Measurements from ENCODE around the gene TENM3.

The TENM3 gene

DNA sequence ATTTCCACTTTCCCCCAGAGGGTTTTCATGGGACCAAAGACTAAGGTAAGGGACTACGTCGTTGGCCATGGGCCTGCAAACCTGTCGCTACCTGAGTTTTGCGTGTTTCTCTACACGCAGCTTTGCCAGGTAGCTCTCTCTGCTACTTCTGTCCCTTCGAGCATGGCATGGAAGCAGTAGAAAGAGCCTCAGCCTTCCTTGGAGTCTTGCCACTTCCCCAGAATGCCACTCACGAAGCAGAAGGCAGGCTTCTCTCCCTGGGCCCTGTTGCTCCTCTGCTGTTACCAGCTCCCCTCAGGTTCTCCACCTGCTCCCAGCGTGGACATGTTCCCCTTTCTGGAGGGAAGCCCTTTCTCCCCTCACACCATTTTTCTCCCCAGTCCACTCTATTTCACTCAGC is 381.1 kb downstream of the TENM3 start:
- TF ChIP-seq, protein P1, sequence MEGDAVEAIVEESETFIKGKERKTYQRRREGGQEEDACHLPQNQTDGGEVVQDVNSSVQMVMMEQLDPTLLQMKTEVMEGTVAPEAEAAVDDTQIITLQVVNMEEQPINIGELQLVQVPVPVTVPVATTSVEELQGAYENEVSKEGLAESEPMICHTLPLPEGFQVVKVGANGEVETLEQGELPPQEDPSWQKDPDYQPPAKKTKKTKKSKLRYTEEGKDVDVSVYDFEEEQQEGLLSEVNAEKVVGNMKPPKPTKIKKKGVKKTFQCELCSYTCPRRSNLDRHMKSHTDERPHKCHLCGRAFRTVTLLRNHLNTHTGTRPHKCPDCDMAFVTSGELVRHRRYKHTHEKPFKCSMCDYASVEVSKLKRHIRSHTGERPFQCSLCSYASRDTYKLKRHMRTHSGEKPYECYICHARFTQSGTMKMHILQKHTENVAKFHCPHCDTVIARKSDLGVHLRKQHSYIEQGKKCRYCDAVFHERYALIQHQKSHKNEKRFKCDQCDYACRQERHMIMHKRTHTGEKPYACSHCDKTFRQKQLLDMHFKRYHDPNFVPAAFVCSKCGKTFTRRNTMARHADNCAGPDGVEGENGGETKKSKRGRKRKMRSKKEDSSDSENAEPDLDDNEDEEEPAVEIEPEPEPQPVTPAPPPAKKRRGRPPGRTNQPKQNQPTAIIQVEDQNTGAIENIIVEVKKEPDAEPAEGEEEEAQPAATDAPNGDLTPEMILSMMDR (IDR thresholded peaks at IDR 0.05; ENCODE audit: insufficient read depth, missing control alignments) = no peak
- no peak for DNase-seq (ENCODE audit: insufficient read length, low spot score)
- FAIRE-seq = no peak

DNA sequence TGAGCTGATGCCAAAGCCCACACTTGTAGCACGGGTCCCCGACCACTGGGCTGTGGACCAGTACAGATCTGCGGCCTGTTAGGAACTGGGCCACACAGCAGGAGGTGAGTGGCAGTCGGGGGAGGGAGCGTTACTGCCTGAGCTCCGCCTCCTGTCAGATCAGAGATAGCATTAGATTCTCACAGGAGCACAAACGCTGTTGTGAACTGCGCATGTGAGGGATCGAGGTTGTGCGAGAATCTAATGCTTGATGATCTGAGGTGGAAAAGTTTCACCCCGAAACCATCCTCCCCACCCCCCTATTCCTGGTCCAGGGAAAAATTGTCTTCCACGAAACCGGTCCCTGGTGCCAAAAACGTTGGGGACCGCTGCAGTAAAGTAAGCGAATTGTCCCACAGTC is 382.0 kb downstream of the TENM3 start:
- FAIRE-seq = no peak
- no peak for DNase-seq (ENCODE audit: insufficient read length, low spot score)
- TF ChIP-seq, protein P1 (IDR thresholded peaks at IDR 0.05; ENCODE audit: insufficient read depth, missing control alignments) = no peak

DNA sequence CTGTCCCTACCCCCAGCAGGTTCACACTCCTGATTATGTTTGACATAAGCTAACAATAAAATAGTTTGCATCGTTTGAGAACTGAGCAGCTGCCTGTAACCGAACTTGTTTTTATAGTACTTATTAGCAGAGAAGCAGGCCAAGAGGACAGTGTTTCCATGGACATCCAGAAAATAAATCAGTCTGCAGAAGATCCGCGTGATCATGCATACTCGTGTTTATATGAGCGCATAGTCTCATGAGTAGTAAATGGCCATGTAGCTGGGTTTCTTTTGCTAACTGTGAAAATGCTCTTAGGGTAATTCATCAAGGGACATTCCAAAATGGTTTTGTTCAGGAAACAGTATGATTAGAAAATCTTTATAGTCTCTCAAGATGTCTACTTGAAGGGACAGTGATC is 384.8 kb downstream of the TENM3 start:
- TF ChIP-seq, protein P1 (IDR thresholded peaks at IDR 0.05; ENCODE audit: insufficient read depth, missing control alignments) = no peak
- DNase-seq (ENCODE audit: insufficient read length, low spot score) = no peak
- no peak for FAIRE-seq

DNA sequence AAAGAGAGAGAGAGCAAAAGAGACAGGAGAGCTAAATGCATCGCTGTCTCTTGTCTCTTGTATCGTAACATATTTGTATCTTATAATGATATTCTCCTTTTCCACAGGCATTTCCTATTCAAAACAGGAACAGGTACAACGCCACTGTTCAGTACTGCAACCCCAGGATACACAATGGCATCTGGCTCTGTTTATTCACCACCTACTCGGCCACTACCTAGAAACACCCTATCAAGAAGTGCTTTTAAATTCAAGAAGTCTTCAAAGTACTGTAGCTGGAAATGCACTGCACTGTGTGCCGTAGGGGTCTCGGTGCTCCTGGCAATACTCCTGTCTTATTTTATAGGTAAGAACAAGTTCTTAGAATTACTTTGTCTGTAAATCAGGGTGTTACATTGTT is 385.3 kb downstream of the TENM3 start:
- FAIRE-seq (no peak), DNase-seq (ENCODE audit: insufficient read length, low spot score) (no peak)
- TF ChIP-seq, protein P1 (IDR thresholded peaks at IDR 0.05; ENCODE audit: insufficient read depth, missing control alignments) = no peak

DNA sequence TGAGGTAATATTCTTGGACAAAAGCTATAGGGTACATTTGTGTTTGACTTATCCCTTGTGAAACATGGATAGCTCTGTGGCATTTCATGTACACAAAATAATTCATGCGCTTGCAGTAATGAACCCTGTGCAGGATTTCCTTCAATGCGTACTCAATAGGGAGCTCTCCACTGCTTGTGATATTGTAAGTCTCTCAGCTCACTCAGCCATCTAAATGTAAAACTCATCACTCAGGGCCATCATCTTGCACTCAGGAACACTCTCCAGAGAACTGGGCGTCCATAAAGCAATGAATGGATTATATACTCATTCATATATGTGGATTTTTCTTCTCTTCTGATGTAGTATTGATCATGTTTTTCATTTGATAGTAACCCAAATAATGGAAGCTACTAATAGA is 385.9 kb downstream of the TENM3 start:
- no peak for FAIRE-seq

DNA sequence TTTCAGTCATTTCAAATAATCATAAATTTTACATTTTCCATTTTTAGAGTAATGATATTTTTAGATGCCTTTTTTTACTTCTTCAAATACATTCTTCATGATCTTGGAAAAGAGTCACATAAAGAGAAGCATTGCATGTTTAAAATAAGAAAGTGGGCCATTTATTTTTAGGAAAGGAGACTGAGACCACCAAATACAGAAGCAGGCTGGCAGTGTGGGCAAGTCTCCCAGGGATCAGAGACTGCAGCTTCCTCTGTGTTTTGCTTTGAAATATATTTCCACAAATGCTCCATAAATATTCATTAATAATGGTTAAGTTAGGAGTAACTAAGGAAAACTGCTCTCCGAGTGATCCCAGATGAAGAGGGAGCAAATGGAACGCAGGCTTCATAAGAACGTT is 397.3 kb downstream of the TENM3 start:
- no peak for FAIRE-seq
- TF ChIP-seq, protein P1 (IDR thresholded peaks at IDR 0.05; ENCODE audit: insufficient read depth, missing control alignments) = no peak

More for the DNA sequence above, 385.9 kb downstream of the TENM3 start:
- no peak for DNase-seq (ENCODE audit: insufficient read length, low spot score)
- TF ChIP-seq, protein P1 (IDR thresholded peaks at IDR 0.05; ENCODE audit: insufficient read depth, missing control alignments) = no peak

DNA sequence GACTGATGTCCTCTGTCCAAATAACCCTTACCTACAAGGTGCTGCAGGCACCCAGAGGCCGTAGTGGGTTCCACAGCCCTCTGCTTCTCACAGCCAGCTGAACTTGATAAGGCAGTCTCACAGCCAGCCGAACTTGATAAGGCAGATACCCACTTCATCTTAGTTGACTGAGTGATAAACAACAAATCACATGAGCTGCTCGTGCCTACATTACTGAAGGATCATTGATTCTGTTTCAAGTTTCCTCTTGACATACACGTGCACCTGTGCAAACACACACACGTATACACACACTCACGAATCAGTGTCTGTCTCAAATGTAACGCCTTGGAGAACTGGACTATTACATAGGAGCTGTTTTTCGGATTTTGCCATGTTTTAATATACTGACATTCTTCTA is 397.7 kb downstream of the TENM3 start:
- no peak for DNase-seq (ENCODE audit: insufficient read length, low spot score)
- TF ChIP-seq, protein P1 (IDR thresholded peaks at IDR 0.05; ENCODE audit: insufficient read depth, missing control alignments) = no peak
- no peak for FAIRE-seq

More for the DNA sequence above, 397.3 kb downstream of the TENM3 start:
- no peak for DNase-seq (ENCODE audit: insufficient read length, low spot score)

All from D721Med (cell line).